Stomach (tissue), 9 donors: ENCODE results near the gene UGT1A6. TPM values are rescaled to one million over a fixed set of nuclear protein-coding genes. Genes with fewer than 3 reads are reported as not detected.

Experiments used
- DNase-seq, 2 donors: peaks; one replicate each; pipeline versions ENCODE4 v3.0.0 to v3.0.0-alpha.2; 2013 to 2019
- H3K27ac ChIP-seq, 5 donors: fragments of 200-600 bp in 4 of 5; sonication (generic) in 4 of 5; one replicate each; pipeline ENCODE4 v1.5.1; 2013 to 2019; ENCODE audit warnings: mild to moderate bottlenecking in 1 of 5, moderate library complexity in 1 of 5
- H3K27me3 ChIP-seq, 3 donors: fragments of 200-600 bp; sonication (generic); one replicate each; pipeline ENCODE4 v1.5.1; 2017 to 2019; ENCODE audit warnings: mixed run types in 1 of 3
- H3K36me3 ChIP-seq, 4 donors: fragments of 200-600 bp; sonication (generic); 1 replicate in 3 of 4; 2 replicates in 1 of 4; pipeline ENCODE4 v1.5.1; 2016 to 2019
- H3K4me1 ChIP-seq, 4 donors: fragments of 200-600 bp; sonication (generic); one replicate each; pipeline ENCODE4 v1.5.1; 2016 to 2019
- H3K4me3 ChIP-seq, 4 donors: fragments of 200-600 bp; sonication (generic) in 3 of 4; one replicate each; pipeline ENCODE4 v1.5.1; 2016 to 2019; ENCODE audit warnings: mild to moderate bottlenecking in 1 of 4
- H3K9me3 ChIP-seq, 4 donors: fragments of 200-600 bp; sonication (generic); one replicate each; pipeline ENCODE4 v1.5.1; 2016 to 2019
- EP300 ChIP-seq: sonication (generic); formaldehyde crosslinking; IDR thresholded peaks from one replicate; pipeline ENCODE4 v1.6.1; 2017; ENCODE audit warnings: antibody characterized with exemption
- POLR2A ChIP-seq, 4 donors: fragments of 450-650 bp; IDR thresholded peaks; one replicate each; pipeline ENCODE4 v1.6.1; 2016; ENCODE audit warnings: antibody characterized with exemption in 4 of 4, control low read depth in 2 of 4, mild to moderate bottlenecking in 1 of 4, moderate library complexity in 1 of 4
- POLR2AphosphoS5 ChIP-seq, 3 donors: sonication (generic); formaldehyde crosslinking; IDR thresholded peaks; one replicate each; pipeline ENCODE4 v1.6.1; 2016; ENCODE audit warnings: antibody characterized with exemption in 3 of 3
- WGBS, 5 donors: extraction: QIAGEN DNeasy Blood & Tissue Kit in 3 of 5; methylation state at CpG; one replicate each; pipeline versions ENCODE4 v1.1.5 to v1.1.7; 2013 to 2018; 5-methylcytosine and 5-hydroxymethylcytosine counted together
- intact Hi-C: fragments of 100-400 bp; cut with DNase I; formaldehyde crosslinking; loops from one replicate; pipeline ENCODE4 v1.15.1; 2023; ENCODE audit warnings: low total_unique reads
- polyA plus RNA-seq, 3 donors: library from polyadenylated mRNA; stranded (reverse); fragments of 200-250 nt; gene quantifications; one replicate each; pipeline ENCODE4 v1.2.3, GENCODE V29; 2013
- total RNA-seq, 5 donors: library from RNA; depleted of rRNA; stranded (reverse); fragments of >200 nt; gene quantifications; one replicate each; pipeline versions ENCODE4 v1.1.0 to v1.2.3, GENCODE V29; 2014 to 2016
- TF ChIP-seq, protein P1 (sequence below), 7 experiments: fragments of 450-650 bp in 4 of 7; fragments of 200-600 bp in 3 of 7; sonication (generic) in 3 of 7; IDR thresholded peaks; one replicate each; pipeline ENCODE4 v1.5.1; 2016 to 2019; ENCODE audit warnings: antibody characterized with exemption in 7 of 7, control low read depth in 2 of 7, mild to moderate bottlenecking in 1 of 7
- donor health status: healthy with polysubstance abuse.
- donor health status: Bipolar disorder and iron deficiency.
- donor health status: healthy.

UGT1A6 gene
- total and polyA plus RNA-seq, 8 donors, result 3.5 to 184 (median 24.6) TPM

DNA sequence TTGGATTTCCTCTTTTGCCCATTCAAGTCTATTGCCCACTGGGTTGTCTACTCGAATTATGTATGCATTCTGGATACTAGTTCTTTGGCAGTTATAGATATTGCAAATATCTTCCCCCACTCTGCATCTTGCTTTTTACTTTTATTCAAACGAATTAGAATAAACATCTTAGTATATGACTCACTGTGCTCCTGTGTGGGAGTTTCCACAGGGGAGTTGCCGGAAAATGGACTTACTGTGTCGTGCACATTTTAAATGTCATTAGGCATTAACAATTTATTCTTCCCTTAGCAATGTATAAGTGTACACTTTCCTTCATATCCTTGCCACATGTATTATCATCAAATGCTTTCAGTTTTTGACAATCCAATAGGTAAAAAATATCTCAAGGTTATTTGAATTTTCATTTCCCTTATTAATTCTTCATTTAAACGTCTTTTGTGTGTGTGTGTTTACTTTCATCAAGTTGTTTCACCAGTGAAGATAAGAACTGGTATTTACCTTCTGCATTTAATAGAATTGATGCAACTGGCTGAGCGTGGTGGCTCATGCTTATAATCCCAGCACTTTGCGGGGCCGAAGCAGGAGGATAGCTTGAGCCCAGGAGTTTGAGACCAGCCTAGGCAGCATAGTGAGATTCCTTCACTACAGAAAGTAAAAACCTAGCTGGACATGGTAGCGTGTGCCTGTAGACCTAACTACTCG, 15.4 kb downstream of the UGT1A6 start:
- Histone ChIP-seq H3K4me1 (peaks cover 6 to 26% (median 11%) of the 10 kb centered on the region in 4 donors), H3K27me3 (no peaks in the 10 kb centered on the region), H3K9me3 (no peaks in the 10 kb centered on the region), H3K4me3 (no peak overlapping the region), H3K36me3 (no peaks in the 10 kb centered on the region), H3K27ac (peak overlapping the region; percentile 25 to 74 (median 56))
- peak in 1 of 2 donors; percentile 39 for DNase-seq
- intact Hi-C loops, result no loop called here
- TF ChIP-seq, protein P1, sequence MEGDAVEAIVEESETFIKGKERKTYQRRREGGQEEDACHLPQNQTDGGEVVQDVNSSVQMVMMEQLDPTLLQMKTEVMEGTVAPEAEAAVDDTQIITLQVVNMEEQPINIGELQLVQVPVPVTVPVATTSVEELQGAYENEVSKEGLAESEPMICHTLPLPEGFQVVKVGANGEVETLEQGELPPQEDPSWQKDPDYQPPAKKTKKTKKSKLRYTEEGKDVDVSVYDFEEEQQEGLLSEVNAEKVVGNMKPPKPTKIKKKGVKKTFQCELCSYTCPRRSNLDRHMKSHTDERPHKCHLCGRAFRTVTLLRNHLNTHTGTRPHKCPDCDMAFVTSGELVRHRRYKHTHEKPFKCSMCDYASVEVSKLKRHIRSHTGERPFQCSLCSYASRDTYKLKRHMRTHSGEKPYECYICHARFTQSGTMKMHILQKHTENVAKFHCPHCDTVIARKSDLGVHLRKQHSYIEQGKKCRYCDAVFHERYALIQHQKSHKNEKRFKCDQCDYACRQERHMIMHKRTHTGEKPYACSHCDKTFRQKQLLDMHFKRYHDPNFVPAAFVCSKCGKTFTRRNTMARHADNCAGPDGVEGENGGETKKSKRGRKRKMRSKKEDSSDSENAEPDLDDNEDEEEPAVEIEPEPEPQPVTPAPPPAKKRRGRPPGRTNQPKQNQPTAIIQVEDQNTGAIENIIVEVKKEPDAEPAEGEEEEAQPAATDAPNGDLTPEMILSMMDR (IDR thresholded peaks at IDR 0.05), result no peak
- TF ChIP-seq POLR2AphosphoS5 (IDR thresholded peaks at IDR 0.05) (peak in 1 of 3 donors; percentile 26), EP300 (no peak)
- WGBS, 5 donors, result 26 to 46% (median 40%) methylated on average over 10 of the region's 10 CpGs

DNA sequence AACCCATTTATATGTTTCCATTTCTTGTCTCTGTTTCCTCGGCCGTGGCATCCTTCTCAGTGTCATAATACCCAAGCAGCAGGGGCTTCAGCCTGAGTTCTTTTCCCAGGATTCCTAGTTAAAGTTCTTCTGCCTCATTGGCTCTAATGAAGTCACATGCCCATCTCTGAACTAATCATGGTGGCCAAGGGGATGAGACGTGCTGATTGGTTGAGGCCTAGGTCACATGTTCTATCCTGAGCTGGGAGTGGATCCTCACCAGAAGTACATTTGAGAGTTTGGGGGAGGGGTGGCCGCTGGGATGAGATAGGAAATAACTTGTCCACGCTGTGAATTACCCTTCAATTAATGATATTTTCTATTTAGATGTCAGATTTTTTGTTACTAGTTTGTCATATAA, 16.3 kb downstream of the UGT1A6 start:
- Histone ChIP-seq H3K4me1 (peaks cover 6 to 24% (median 11%) of the 10 kb centered on the region in 4 donors), H3K27ac (peak overlapping the region in 3 of 5 donors; percentile 54 to 73 (median 56)), H3K36me3 (no peaks in the 10 kb centered on the region), H3K27me3 (no peaks in the 10 kb centered on the region), H3K4me3 (no peak overlapping the region), H3K9me3 (no peaks in the 10 kb centered on the region)
- 85 to 94% (median 92%) methylated on average over 5 of the region's 5 CpGs for WGBS, 5 donors
- DNase-seq, result no peak
- TF ChIP-seq EP300, result no peak
- no peak for TF ChIP-seq POLR2A (IDR thresholded peaks at IDR 0.05)
- TF ChIP-seq, protein P1 (IDR thresholded peaks at IDR 0.05), result no peak
- no peak for TF ChIP-seq POLR2AphosphoS5 (IDR thresholded peaks at IDR 0.05)
- intact Hi-C loops, result no loop called here

DNA sequence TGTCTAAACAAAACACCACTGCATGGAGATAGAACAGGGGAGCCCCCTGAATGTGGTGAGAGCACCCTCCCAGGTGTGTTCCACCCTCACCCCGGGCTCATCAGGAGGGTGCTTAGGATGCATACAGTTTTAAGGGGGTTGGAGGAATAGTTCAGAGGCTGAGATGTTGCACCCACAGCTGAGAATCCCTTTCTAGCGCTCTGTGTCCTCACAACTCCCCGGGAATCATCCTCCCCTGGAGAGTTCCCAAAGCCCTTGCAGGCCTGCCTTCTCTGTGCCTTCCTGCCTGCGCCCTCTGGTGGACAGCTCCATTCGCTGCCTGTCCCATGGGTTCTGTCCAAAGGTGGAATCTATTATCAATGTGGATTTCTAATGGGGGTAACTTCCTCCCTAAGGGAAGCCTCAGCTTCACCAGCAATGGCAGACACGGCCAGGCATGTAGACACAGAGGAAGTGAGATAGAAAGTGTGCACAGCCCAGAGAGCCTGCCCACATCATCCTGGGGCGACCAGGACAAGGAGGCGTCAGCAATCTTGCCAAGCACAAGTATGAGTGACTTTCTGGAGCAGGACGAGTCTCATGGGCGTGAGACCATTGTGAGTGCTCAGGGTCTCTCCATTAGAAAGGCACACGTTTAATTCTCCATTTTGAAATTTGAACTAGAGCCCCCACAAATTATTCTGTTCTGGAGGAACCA, 18.8 kb downstream of the UGT1A6 start:
- 30 to 39% (median 36%) methylated on average over 9 to 11 of the region's 11 CpGs for WGBS, 5 donors
- no peaks in the 10 kb centered on the region for H3K27me3 ChIP-seq

DNA sequence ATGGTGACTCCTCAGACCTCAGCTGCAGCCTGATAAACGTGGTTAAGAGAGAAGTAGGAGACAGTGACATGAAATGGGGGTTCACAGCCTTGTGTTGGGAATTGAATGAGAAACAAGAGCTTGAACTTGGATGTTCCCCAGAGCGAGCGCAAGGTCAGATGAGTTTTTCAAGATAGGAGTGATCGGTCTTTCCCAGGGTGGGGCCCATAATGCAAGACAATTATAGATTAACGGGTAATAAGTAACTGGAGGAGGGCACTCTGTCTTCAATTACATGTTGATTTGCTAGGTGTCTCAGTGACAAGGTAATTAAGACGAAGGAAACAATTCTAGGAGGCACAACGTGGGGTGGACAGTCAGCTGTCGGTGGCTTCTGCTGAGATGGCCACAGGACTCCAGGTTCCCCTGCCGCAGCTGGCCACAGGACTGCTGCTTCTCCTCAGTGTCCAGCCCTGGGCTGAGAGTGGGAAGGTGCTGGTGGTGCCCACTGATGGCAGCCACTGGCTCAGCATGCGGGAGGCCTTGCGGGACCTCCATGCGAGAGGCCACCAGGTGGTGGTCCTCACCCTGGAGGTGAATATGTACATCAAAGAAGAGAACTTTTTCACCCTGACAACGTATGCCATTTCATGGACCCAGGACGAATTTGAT, 20.0 kb downstream of the UGT1A6 start, which contains the start of gene UGT1A5:
UGT1A5 (plus strand) TSS at position 297 of the 651 bp plus-strand sequence; CDS start at position 382, 85 bp downstream.
- H3K9me3 ChIP-seq, result no peaks in the 10 kb centered on the region
- H3K27ac ChIP-seq, result no peak within 1 kb of the TSS
- peaks cover 0 to 12% (median 5%) of the 10 kb centered on the region in 4 donors for H3K4me1 ChIP-seq
- H3K4me3 ChIP-seq, result no peak within 1 kb of the TSS
- WGBS, 5 donors, result 78 to 88% (median 83%) methylated on average over 14 of the region's 14 CpGs
- no peak for DNase-seq
- intact Hi-C loops, result no loop called here
- no peaks in the 10 kb centered on the region for H3K36me3 ChIP-seq
- peaks cover 0 to 4% (median 0%) of the 10 kb centered on the region in 3 donors for H3K27me3 ChIP-seq
- TF ChIP-seq EP300 (no peak), POLR2A (IDR thresholded peaks at IDR 0.05) (no peak), POLR2AphosphoS5 (IDR thresholded peaks at IDR 0.05) (no peak)
- TF ChIP-seq, protein P1 (IDR thresholded peaks at IDR 0.05), result no peak

More for the DNA sequence above, 18.8 kb downstream of the UGT1A6 start:
- intact Hi-C loops, result no loop called here
- TF ChIP-seq, protein P1 (IDR thresholded peaks at IDR 0.05), result peak in 6 of 7 experiments; percentile 20 to 85 (median 78)
- TF ChIP-seq POLR2AphosphoS5 (IDR thresholded peaks at IDR 0.05) (peak in 1 of 3 donors; percentile 53), POLR2A (IDR thresholded peaks at IDR 0.05) (no peak)
- H3K27ac ChIP-seq, result no peak overlapping the region
- no peak overlapping the region for H3K4me3 ChIP-seq
- no peaks in the 10 kb centered on the region for H3K9me3 ChIP-seq
- H3K36me3 ChIP-seq, result no peaks in the 10 kb centered on the region
- DNase-seq, result peak; percentile 88
- peaks cover 6 to 24% (median 8%) of the 10 kb centered on the region in 4 donors for H3K4me1 ChIP-seq
